OCI-LY7 (cell line): Measurements from ENCODE around the gene MAP3K14. TPM values are rescaled to one million over a fixed set of nuclear protein-coding genes. Genes with fewer than 3 reads are reported as not detected.

Experiments
- BruUV-seq: library from RNA; stranded (reverse); fragments of 400-500 nt; replicated peaks from 2 replicates; lab custom pipeline; 2021; lab: Mats Ljungman, UMichigan
- CTCF ChIA-PET: fragments of 300-600 bp; sonication (Branson Sonifier 250); formaldehyde crosslinking; loops from one replicate; lab custom pipeline; 2022; ENCODE audit warnings: antibody characterized with exemption; ENCODE audit not compliant: unreplicated experiment; lab: Charles Lee
- POLR2A ChIA-PET: fragments of 300-600 bp; sonication (Branson Sonifier 250); formaldehyde crosslinking; loops from one replicate; lab custom pipeline; 2022; ENCODE audit warnings: antibody characterized with exemption; lab: Charles Lee
- DNase-seq: peaks from one replicate; pipeline ENCODE4 v3.0.0-alpha.2; 2015; ENCODE audit warnings: low spot score
- H2AFZ ChIP-seq: fragments of 200-600 bp; sonication (generic), shearing (Covaris generic); 2 replicates; pipeline ENCODE4 v1.6.1; 2014; ENCODE audit warnings: mild to moderate bottlenecking, antibody characterized with exemption, low read length, moderate library complexity
- H3K27ac ChIP-seq: fragments of 200-600 bp; sonication (generic); 2 replicates; pipeline ENCODE4 v1.5.1; 2014; ENCODE audit warnings: mixed run types, low read depth, mild to moderate bottlenecking, moderate library complexity, low read length, inconsistent platforms; ENCODE audit not compliant: poor library complexity, severe bottlenecking
- H3K36me3 ChIP-seq: fragments of 200-600 bp; sonication (generic); 2 replicates; pipeline ENCODE4 v1.6.1; 2014; ENCODE audit warnings: mild to moderate bottlenecking, antibody characterized with exemption, low read length, moderate library complexity, mixed read lengths; ENCODE audit not compliant: insufficient read depth
- H3K4me1 ChIP-seq: fragments of 200-600 bp; sonication (generic); 2 replicates; pipeline ENCODE4 v1.5.1; 2014; ENCODE audit warnings: mild to moderate bottlenecking, low read length; ENCODE audit not compliant: insufficient read depth, poor library complexity, severe bottlenecking
- H3K4me2 ChIP-seq: fragments of 200-600 bp; sonication (generic); 2 replicates; pipeline ENCODE4 v1.6.1; 2014; ENCODE audit warnings: mild to moderate bottlenecking, low read length
- H3K4me3 ChIP-seq: fragments of 200-600 bp; sonication (generic); 2 replicates; pipeline ENCODE4 v1.5.1; 2014; ENCODE audit warnings: mild to moderate bottlenecking, low read depth, low read length; ENCODE audit not compliant: poor library complexity, severe bottlenecking
- H3K79me2 ChIP-seq: fragments of 200-600 bp; sonication (generic); 2 replicates; pipeline ENCODE4 v1.6.1; 2016; ENCODE audit warnings: low read depth, mild to moderate bottlenecking, low read length, moderate library complexity, mixed read lengths; ENCODE audit not compliant: insufficient read depth
- H3K9me2 ChIP-seq: fragments of 200-600 bp; sonication (generic); 2 replicates; pipeline ENCODE4 v1.6.1; 2016; ENCODE audit warnings: mild to moderate bottlenecking, low read length, mixed read lengths; ENCODE audit not compliant: insufficient read depth
- H3K9me3 ChIP-seq: fragments of 200-600 bp; sonication (generic); 2 replicates; pipeline ENCODE4 v1.6.1; 2014; ENCODE audit warnings: mild to moderate bottlenecking, mixed run types, low read length, mixed read lengths
- H4K20me1 ChIP-seq: fragments of 200-600 bp; sonication (generic); 2 replicates; pipeline ENCODE4 v1.6.1; 2014; ENCODE audit warnings: mild to moderate bottlenecking, antibody characterized with exemption, low read length, moderate library complexity, mixed read lengths; ENCODE audit not compliant: insufficient read depth
- EZH2phosphoT487 ChIP-seq: fragments of 200-600 bp; sonication (generic); IDR thresholded peaks from 2 replicates; pipeline ENCODE4 v1.6.1; 2018; ENCODE audit warnings: low read depth, borderline replicate concordance, mild to moderate bottlenecking, mixed run types, antibody characterized with exemption, low read length, moderate library complexity, mixed read lengths
- intact Hi-C: fragments of 100-400 bp; cut with micrococcal nuclease; formaldehyde crosslinking; loops from one replicate; pipeline ENCODE4 v1.10.0; 2022; ENCODE audit not compliant: unreplicated experiment
- total RNA-seq, 2 experiments: library from RNA; depleted of rRNA in 1 of 2; stranded (reverse); fragments of >200 nt in 1 of 2; shearing (Covaris generic) in 1 of 2; gene quantifications; 2 replicates each; pipeline ENCODE4 v1.2.3, GENCODE V29; 2014 to 2022
- TF ChIP-seq, protein P1 (sequence below): fragments of 200-600 bp; sonication (generic); conservative IDR thresholded peaks from 2 replicates; pipeline ENCODE4 v1.5.1; 2014; ENCODE audit warnings: mild to moderate bottlenecking, antibody characterized with exemption, low read length, moderate library complexity, mixed read lengths

The MAP3K14 gene
- total RNA-seq, 2 experiments from 2014 or later = 12.3 to 21.2 TPM

DNA sequence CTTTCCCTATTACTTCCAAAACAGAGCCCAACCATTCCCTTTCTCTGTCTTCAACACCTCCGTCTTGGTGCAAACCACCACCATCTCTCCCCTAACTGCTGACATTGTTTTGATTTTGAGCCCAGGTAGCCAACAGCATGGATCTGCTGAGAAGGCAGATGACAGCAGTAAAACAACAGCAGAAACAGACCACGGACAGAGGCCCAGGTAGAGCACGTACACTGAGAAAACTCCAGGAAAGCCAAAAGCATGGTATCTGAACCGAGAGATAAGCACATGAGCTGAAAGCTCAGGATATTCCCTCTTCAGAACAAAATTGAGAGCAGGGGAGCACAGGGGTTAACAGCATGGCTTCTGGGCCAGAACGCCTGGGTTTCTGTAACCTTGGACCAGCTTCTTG is 18.9 kb upstream of the MAP3K14 start:
- H3K27ac ChIP-seq = no peak overlapping the region
- no peak for DNase-seq
- no peak overlapping the region for H3K4me2 ChIP-seq
- intact Hi-C loops = no loop called here
- TF ChIP-seq EZH2phosphoT487 = no peak
- TF ChIP-seq, protein P1, sequence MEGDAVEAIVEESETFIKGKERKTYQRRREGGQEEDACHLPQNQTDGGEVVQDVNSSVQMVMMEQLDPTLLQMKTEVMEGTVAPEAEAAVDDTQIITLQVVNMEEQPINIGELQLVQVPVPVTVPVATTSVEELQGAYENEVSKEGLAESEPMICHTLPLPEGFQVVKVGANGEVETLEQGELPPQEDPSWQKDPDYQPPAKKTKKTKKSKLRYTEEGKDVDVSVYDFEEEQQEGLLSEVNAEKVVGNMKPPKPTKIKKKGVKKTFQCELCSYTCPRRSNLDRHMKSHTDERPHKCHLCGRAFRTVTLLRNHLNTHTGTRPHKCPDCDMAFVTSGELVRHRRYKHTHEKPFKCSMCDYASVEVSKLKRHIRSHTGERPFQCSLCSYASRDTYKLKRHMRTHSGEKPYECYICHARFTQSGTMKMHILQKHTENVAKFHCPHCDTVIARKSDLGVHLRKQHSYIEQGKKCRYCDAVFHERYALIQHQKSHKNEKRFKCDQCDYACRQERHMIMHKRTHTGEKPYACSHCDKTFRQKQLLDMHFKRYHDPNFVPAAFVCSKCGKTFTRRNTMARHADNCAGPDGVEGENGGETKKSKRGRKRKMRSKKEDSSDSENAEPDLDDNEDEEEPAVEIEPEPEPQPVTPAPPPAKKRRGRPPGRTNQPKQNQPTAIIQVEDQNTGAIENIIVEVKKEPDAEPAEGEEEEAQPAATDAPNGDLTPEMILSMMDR = no peak
- no peaks in the 10 kb centered on the region for H3K79me2 ChIP-seq
- H3K4me3 ChIP-seq = no peak overlapping the region
- no TSS peak for BruUV-seq
- H2AFZ ChIP-seq = no peak overlapping the region
- H3K9me2 ChIP-seq = no peaks in the 10 kb centered on the region
- no peaks in the 10 kb centered on the region for H3K9me3 ChIP-seq
- H3K36me3 ChIP-seq = no peaks in the 10 kb centered on the region
- H4K20me1 ChIP-seq = no peaks in the 10 kb centered on the region
- ChIA-PET CTCF (interaction anchor here (0.7 kb wide), 1 partner anchor 9 kb away, joined by 3 read pairs; no protein-coding TSS in a partner anchor), POLR2A (interaction anchor here (0.7 kb wide), 1 partner anchor 23 kb away, joined by 3 read pairs; no protein-coding TSS in a partner anchor)
- peaks cover 31% of the 10 kb centered on the region for H3K4me1 ChIP-seq

DNA sequence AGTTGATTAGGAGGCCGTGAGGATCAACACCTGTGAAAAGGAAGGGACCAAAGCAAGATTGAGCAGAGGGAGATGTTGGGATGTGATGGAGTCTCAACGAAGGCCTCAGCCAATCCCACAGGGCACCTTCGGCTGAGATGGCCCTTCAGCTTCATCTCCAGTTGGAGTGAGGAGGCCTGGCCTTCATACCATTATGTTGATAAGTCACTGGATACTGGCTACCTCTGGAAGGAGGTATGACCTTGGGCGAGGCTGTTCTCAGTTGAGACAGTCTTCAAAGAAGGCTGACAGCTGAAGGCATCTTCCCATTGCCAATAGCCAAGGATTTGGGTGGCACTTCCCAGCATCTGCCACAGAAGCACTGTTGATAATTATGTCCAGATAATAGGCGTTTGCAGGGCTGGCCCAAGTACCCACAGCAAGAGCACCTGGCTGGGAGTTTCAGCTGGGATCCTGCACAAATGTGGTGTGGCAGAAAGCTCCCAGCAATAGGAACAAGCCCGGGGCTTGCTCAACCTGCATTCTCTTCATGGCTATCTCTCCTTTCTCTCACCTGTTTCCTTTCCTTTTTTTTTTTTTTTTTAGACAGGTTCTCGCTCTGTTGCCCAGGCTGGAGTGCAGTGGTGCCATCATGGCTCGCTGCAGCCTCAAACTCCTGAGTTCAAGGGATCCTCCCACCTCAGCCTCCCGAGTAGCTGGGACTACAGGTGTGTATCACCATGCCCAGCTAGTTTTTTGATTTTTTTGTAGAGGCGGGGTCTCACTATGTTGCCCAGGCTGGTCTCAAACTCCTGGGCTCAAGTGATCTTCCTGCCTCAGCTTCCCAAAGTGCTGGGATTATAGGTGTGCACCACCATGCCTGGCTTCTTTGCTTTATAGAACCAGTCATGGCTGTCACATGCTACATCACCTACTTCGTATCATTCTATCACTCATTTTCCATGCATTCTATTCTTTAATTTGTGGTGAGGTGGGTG is 18.2 kb upstream of the MAP3K14 start:
- H3K9me2 ChIP-seq = no peaks in the 10 kb centered on the region
- peak overlapping the region; percentile 33 for H3K27ac ChIP-seq
- H3K36me3 ChIP-seq = no peaks in the 10 kb centered on the region
- peaks cover 31% of the 10 kb centered on the region for H3K4me1 ChIP-seq
- H2AFZ ChIP-seq = no peak overlapping the region
- no peak overlapping the region for H3K4me3 ChIP-seq
- CTCF ChIA-PET = interaction anchor here (0.7 kb wide), 1 partner anchor 8 kb away, joined by 3 read pairs; no protein-coding TSS in a partner anchor
- H4K20me1 ChIP-seq = no peaks in the 10 kb centered on the region
- H3K9me3 ChIP-seq = no peaks in the 10 kb centered on the region
- H3K4me2 ChIP-seq = peak overlapping the region; percentile 36; the same call in 1 of the 2 replicates
- POLR2A ChIA-PET = interaction anchor here (0.7 kb wide), 1 partner anchor 22 kb away, joined by 3 read pairs; no protein-coding TSS in a partner anchor
- no TSS peak for BruUV-seq
- no peaks in the 10 kb centered on the region for H3K79me2 ChIP-seq
- TF ChIP-seq, protein P1 = no peak
- no peak for TF ChIP-seq EZH2phosphoT487
- intact Hi-C loops = no loop called here
- DNase-seq = no peak
